HepG2 (cell line): ENCODE data around the gene ZFHX3. TPM values are rescaled to one million over a fixed set of nuclear protein-coding genes. Genes with fewer than 3 reads are reported as not detected.

Experiments
- AGO2 ChIP-seq: fragments of 200-400 bp; formaldehyde crosslinking; optimal IDR thresholded peaks from 2 replicates; pipeline ENCODE3; 2017; ENCODE audit warnings: mild to moderate bottlenecking, low read depth, low read length, moderate library complexity
- EZH2 ChIP-seq: conservative IDR thresholded peaks from 2 replicates; pipeline ENCODE4 v1.6.1; 2012; ENCODE audit warnings: mild to moderate bottlenecking, low read depth, low read length, moderate library complexity
- FOXA1 ChIP-seq, 2 experiments: fragments of 450-650 bp in 1 of 2; sonication (generic) in 1 of 2; formaldehyde crosslinking in 1 of 2; IDR thresholded peaks; 2 replicates each; pipeline versions ENCODE4 v1.4.0 to v1.6.1; 2016 to 2020; ENCODE audit warnings: missing genetic modification reagents in 1 of 2
- GZF1 ChIP-seq: sonication (generic); formaldehyde crosslinking; IDR thresholded peaks from 2 replicates; pipeline ENCODE4 v1.5.1; 2020; ENCODE audit warnings: mild to moderate bottlenecking, missing genetic modification reagents
- HOXA7 ChIP-seq: sonication (generic); formaldehyde crosslinking; IDR thresholded peaks from 2 replicates; pipeline ENCODE4 v1.8.1; 2022; ENCODE audit warnings: mild to moderate bottlenecking, missing genetic modification reagents, moderate library complexity
- IKZF4 ChIP-seq: sonication (generic); formaldehyde crosslinking; IDR thresholded peaks from 2 replicates; pipeline ENCODE4 v1.5.1; 2020; ENCODE audit warnings: borderline replicate concordance, mild to moderate bottlenecking, low read depth, missing genetic modification reagents; ENCODE audit errors: not compliant biosample characterization
- MZF1 ChIP-seq: sonication (generic); formaldehyde crosslinking; IDR thresholded peaks from 2 replicates; pipeline ENCODE4 v1.8.1; 2023; ENCODE audit warnings: mild to moderate bottlenecking, missing genetic modification reagents, borderline replicate concordance
- PRMT3 ChIP-seq: sonication (generic); formaldehyde crosslinking; IDR thresholded peaks from 2 replicates; pipeline ENCODE4 v1.8.1; 2022; ENCODE audit warnings: low read depth, mild to moderate bottlenecking, moderate library complexity, missing genetic modification reagents, borderline replicate concordance
- RBFOX2 ChIP-seq: fragments of 200-400 bp; formaldehyde crosslinking; IDR thresholded peaks from 2 replicates; pipeline ENCODE4 v1.6.1; 2017; ENCODE audit warnings: low read depth, mild to moderate bottlenecking, low read length
- YEATS2 ChIP-seq: sonication (generic); formaldehyde crosslinking; IDR thresholded peaks from 2 replicates; pipeline ENCODE4 v1.4.0; 2020; ENCODE audit warnings: missing genetic modification reagents, borderline replicate concordance
- YY1 ChIP-seq: IDR thresholded peaks from 2 replicates; pipeline ENCODE4 v1.6.1; 2011; ENCODE audit warnings: low read length, low read depth, moderate library complexity, mild to moderate bottlenecking; ENCODE audit not compliant: insufficient read depth, insufficient replicate concordance
- ZNF10 ChIP-seq: sonication (generic); formaldehyde crosslinking; IDR thresholded peaks from 2 replicates; pipeline ENCODE4 v1.4.0; 2020; ENCODE audit warnings: mild to moderate bottlenecking, low read depth, missing genetic modification reagents, borderline replicate concordance
- ZNF572 ChIP-seq: sonication (generic); formaldehyde crosslinking; IDR thresholded peaks from 2 replicates; pipeline ENCODE4 v1.5.1; 2020; ENCODE audit warnings: mild to moderate bottlenecking, missing genetic modification reagents
- ZZZ3 ChIP-seq: sonication (generic); formaldehyde crosslinking; IDR thresholded peaks from 2 replicates; pipeline ENCODE4 v1.4.0; 2020; ENCODE audit warnings: missing genetic modification reagents, mild to moderate bottlenecking, borderline replicate concordance
- polyA plus RNA-seq, 8 experiments: library from polyadenylated mRNA; depleted of rRNA in 3 of 8; stranded (reverse) in 7 of 8; unstranded in 1 of 8; fragments of >200 nt; fragmentation: Illumina TruSeq in 4 of 8; extraction: Trizol in 4 of 8; gene quantifications; 2 replicates each; pipeline versions ENCODE4 v1.2.1 to v1.2.3, GENCODE V29; 2011 to 2016; ENCODE audit warnings: low read depth in 4 of 8, missing spikeins in 1 of 8, mixed read lengths in 1 of 8; ENCODE audit not compliant: insufficient read depth in 1 of 8
- total RNA-seq, 5 experiments: library from RNA; depleted of rRNA; stranded (reverse); fragments of >200 nt; fragmentation: Illumina TruSeq; extraction: Trizol; gene quantifications; 2 replicates each; pipeline ENCODE4 v1.2.3, GENCODE V29; 2016; ENCODE audit warnings: low read depth in 1 of 5
- TF ChIP-seq, protein P1 (sequence below): sonication (generic); formaldehyde crosslinking; IDR thresholded peaks from 2 replicates; pipeline ENCODE4 v1.4.0; 2020; ENCODE audit warnings: mild to moderate bottlenecking, missing genetic modification reagents
- TF ChIP-seq, protein P2 (sequence below): sonication (generic); formaldehyde crosslinking; IDR thresholded peaks from 2 replicates; pipeline ENCODE4 v1.5.1; 2020; ENCODE audit warnings: mild to moderate bottlenecking, missing genetic modification reagents, borderline replicate concordance
- TF ChIP-seq, protein P3 (sequence below): sonication (generic); formaldehyde crosslinking; IDR thresholded peaks from 2 replicates; pipeline ENCODE4 v1.8.1; 2023; ENCODE audit warnings: mild to moderate bottlenecking, inconsistent platforms, moderate library complexity, missing genetic modification reagents, borderline replicate concordance
- TF ChIP-seq, protein P4 (sequence below): sonication (generic); formaldehyde crosslinking; IDR thresholded peaks from 2 replicates; pipeline ENCODE4 v1.4.0; 2020; ENCODE audit warnings: missing genetic modification reagents

Gene ZFHX3
- total and polyA plus RNA-seq, 2 of the 13 experiments (the other 11 are each of a cell fraction or from before 2014, with no cell fraction given) = 5.0 to 6.0 TPM

DNA sequence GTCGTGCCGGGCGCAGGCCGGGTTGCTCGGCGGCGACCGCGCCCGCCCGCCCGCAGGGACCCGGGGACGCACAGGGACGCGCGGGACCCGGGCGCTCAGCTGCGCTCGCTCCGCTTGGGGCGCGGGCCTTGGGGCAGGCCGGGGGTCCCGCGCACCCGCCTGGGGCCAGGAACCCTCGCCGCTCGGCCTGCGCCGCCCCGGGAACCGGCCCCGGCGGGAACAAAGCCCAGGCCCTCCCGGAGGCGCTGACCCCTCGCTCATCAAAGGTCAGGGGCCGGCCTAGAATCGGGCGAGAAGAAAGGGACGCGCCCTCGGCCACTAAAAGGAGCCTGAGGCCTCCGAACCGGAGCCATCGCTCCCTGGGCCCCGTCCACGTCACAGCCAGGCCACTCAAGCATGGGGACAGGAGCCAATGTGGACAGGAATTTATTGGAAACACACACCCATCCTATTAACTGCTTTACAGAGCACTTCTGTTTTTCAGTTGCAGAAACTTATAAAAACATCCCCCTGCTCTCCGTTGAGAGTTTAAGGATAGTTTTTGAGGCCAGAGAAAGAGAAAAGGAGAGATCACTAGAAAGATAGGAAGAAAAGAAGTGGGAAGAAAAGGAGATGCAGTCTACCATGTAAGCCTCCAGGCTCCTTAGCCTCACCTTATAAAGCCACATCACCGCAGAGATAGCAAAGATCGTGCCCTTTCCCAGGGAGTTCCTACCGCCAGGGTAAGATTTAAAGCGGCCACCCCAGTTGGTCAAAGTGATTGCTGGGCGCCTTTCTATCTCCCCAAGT, 558 bp upstream of the ZFHX3 start (continued):
- TF ChIP-seq RBFOX2 = peak; percentile 81
- TF ChIP-seq, protein P1, sequence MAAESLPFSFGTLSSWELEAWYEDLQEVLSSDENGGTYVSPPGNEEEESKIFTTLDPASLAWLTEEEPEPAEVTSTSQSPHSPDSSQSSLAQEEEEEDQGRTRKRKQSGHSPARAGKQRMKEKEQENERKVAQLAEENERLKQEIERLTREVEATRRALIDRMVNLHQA (CRISPR knock-in tag) = no peak
- no peak for TF ChIP-seq GZF1 (CRISPR knock-in tag)
- TF ChIP-seq, protein P2, sequence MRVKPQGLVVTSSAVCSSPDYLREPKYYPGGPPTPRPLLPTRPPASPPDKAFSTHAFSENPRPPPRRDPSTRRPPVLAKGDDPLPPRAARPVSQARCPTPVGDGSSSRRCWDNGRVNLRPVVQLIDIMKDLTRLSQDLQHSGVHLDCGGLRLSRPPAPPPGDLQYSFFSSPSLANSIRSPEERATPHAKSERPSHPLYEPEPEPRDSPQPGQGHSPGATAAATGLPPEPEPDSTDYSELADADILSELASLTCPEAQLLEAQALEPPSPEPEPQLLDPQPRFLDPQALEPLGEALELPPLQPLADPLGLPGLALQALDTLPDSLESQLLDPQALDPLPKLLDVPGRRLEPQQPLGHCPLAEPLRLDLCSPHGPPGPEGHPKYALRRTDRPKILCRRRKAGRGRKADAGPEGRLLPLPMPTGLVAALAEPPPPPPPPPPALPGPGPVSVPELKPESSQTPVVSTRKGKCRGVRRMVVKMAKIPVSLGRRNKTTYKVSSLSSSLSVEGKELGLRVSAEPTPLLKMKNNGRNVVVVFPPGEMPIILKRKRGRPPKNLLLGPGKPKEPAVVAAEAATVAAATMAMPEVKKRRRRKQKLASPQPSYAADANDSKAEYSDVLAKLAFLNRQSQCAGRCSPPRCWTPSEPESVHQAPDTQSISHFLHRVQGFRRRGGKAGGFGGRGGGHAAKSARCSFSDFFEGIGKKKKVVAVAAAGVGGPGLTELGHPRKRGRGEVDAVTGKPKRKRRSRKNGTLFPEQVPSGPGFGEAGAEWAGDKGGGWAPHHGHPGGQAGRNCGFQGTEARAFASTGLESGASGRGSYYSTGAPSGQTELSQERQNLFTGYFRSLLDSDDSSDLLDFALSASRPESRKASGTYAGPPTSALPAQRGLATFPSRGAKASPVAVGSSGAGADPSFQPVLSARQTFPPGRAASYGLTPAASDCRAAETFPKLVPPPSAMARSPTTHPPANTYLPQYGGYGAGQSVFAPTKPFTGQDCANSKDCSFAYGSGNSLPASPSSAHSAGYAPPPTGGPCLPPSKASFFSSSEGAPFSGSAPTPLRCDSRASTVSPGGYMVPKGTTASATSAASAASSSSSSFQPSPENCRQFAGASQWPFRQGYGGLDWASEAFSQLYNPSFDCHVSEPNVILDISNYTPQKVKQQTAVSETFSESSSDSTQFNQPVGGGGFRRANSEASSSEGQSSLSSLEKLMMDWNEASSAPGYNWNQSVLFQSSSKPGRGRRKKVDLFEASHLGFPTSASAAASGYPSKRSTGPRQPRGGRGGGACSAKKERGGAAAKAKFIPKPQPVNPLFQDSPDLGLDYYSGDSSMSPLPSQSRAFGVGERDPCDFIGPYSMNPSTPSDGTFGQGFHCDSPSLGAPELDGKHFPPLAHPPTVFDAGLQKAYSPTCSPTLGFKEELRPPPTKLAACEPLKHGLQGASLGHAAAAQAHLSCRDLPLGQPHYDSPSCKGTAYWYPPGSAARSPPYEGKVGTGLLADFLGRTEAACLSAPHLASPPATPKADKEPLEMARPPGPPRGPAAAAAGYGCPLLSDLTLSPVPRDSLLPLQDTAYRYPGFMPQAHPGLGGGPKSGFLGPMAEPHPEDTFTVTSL (CRISPR knock-in tag) = peak; percentile 50; the same call in 1 of the 2 replicates
- TF ChIP-seq YY1 = peak; percentile 77
- TF ChIP-seq HOXA7 (CRISPR knock-in tag) = no peak
- TF ChIP-seq, protein P3, sequence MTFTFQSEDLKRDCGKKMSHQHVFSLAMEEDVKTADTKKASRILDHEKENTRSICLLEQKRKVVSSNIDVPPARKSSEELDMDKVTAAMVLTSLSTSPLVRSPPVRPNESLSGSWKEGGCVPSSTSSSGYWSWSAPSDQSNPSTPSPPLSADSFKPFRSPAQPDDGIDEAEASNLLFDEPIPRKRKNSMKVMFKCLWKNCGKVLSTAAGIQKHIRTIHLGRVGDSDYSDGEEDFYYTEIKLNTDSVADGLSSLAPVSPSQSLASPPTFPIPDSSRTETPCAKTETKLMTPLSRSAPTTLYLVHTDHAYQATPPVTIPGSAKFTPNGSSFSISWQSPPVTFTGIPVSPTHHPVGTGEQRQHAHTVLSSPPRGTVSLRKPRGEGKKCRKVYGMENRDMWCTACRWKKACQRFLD (CRISPR knock-in tag) = no peak; the same call in 1 of the 2 replicates
- TF ChIP-seq, protein P4, sequence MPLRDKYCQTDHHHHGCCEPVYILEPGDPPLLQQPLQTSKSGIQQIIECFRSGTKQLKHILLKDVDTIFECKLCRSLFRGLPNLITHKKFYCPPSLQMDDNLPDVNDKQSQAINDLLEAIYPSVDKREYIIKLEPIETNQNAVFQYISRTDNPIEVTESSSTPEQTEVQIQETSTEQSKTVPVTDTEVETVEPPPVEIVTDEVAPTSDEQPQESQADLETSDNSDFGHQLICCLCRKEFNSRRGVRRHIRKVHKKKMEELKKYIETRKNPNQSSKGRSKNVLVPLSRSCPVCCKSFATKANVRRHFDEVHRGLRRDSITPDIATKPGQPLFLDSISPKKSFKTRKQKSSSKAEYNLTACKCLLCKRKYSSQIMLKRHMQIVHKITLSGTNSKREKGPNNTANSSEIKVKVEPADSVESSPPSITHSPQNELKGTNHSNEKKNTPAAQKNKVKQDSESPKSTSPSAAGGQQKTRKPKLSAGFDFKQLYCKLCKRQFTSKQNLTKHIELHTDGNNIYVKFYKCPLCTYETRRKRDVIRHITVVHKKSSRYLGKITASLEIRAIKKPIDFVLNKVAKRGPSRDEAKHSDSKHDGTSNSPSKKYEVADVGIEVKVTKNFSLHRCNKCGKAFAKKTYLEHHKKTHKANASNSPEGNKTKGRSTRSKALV = peak; percentile 26; the same call in 1 of the 2 replicates
- TF ChIP-seq FOXA1 (IDR thresholded peaks at IDR 0.05) = no peak
- TF ChIP-seq FOXA1 (CRISPR knock-in tag; IDR thresholded peaks at IDR 0.05) = no peak
- no peak for TF ChIP-seq ZZZ3 (CRISPR knock-in tag)
- no peak for TF ChIP-seq EZH2
- no peak for TF ChIP-seq PRMT3 (CRISPR knock-in tag)
- TF ChIP-seq ZNF572 = no peak
- no peak for TF ChIP-seq IKZF4 (CRISPR knock-in tag)
- TF ChIP-seq MZF1 = 0 out of 2 replicates have a peak, but pooled peaks have one; percentile 59
- peak; percentile 58; the same call in 1 of the 2 replicates for TF ChIP-seq YEATS2 (CRISPR knock-in tag)
- no peak for TF ChIP-seq ZNF10 (CRISPR knock-in tag)
- no peak for TF ChIP-seq AGO2
